ENCODE results near the gene SDR9C7.

The SDR9C7 gene

GRCh38 chr12:56879240-56880124 is 54.7 kb downstream of the SDR9C7 start:
- peak; percentile 48 for DNase-seq (ENCODE audit: low spot score)
- FAIRE-seq, result peak; percentile 17

- no peak for FAIRE-seq
Measured at GRCh38 chr12:56878010-56878339, 56.2 kb downstream of the SDR9C7 start.

DNA sequence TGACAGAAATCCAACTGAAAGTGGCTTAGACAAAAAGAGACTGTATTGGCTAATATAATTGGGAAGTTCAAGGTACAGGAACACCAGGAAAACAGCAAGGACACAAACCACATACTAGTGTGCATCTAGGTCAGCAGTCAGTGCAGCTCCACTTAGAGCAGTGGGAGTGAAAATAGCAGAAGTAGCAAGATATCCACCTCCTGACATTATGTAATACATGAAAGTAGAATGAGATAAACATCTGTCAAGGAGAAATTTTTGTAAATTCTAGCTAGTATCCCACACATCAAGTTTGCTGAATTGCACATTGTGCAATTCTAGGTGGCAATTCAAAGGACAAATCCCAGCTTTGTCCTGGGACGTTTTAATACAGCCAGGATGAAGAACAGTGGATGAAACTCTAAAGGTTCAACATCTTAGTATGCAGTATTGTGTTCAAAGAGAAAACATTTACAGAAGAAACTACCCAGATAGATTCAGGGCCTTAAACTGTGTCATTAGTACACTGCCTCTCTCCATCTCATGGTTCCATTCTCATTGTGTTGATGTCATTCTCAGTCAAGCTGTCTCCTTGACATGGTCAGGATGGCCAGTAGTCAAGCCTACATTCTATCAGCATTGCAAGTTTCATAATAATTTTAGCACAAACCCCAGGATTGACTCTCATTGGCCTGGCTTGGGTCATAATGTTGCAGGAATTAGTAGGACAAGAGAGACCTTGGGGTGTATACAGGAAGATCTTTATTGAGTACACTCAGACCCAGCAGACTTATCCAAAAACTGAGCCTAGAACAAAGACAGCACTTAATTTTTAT is 56.8 kb downstream of the SDR9C7 start:
- no peak for FAIRE-seq
- DNase-seq (ENCODE audit: low spot score), result no peak

More at GRCh38 chr12:56878010-56878339, 56.2 kb downstream of the SDR9C7 start:
- DNase-seq (ENCODE audit: low spot score), result peak; percentile 56

GRCh38 chr12:56874821-56875220 is 59.4 kb downstream of the SDR9C7 start:
- DNase-seq (ENCODE audit: low spot score), result no peak
- no peak for FAIRE-seq

DNA sequence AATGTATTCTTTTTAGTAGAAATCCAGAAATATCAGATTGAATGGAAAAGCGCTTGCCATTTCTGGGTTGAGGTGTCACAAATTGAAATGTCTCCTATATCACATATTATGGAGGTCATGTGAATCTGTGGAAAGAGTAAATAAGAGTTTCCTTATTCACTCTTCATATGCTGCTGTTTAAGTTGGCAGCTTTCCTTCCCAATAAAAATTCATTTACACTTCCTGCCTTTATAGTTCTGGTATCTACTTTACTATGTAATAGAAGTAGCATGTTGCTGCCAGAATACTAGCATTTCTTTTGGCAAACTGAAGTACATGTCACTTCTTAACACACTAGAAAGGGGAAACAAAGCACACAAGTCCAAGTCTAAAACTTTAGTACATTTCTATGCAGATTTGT is 60.8 kb downstream of the SDR9C7 start:
- no peak for FAIRE-seq
- DNase-seq (ENCODE audit: low spot score), result no peak
